GM12801 (cell line): ENCODE results near the gene HS3ST1.

ENCODE experiments used
- CTCF ChIP-seq: IDR thresholded peaks from one replicate; pipeline ENCODE4 v1.5.1; 2011; ENCODE audit warnings: control low read depth; ENCODE audit not compliant: insufficient read length; ENCODE audit errors: extremely low read depth

HS3ST1 gene

GRCh38 chr4:11416071-11416766 lies 12.5 kb downstream of the HS3ST1 start:
- no peak for TF ChIP-seq CTCF

- TF ChIP-seq CTCF = no peak
These were observed 13.2 kb downstream of the HS3ST1 start for GRCh38 chr4:11415409-11416070.

GRCh38 chr4:11412211-11412610 lies 16.5 kb downstream of the HS3ST1 start:
- no peak for TF ChIP-seq CTCF

GRCh38 chr4:11409632-11410031 lies 19.1 kb downstream of the HS3ST1 start:
- TF ChIP-seq CTCF = no peak

- no peak for TF ChIP-seq CTCF
These were observed 20.3 kb downstream of the HS3ST1 start for GRCh38 chr4:11408233-11408967.

- TF ChIP-seq CTCF = no peak
These were observed 21.1 kb downstream of the HS3ST1 start for GRCh38 chr4:11407551-11407950.

- no peak for TF ChIP-seq CTCF
These were observed 24.3 kb downstream of the HS3ST1 start for GRCh38 chr4:11404431-11404830.
